Activated CD4-positive, alpha-beta T cell treated with anti-CD3 and anti-CD28 coated beads, Interleukin-2, amount 50 U/mL, for 1 hour (primary cell): ENCODE measurements around the gene SIX5.
A peak's percentile ranks its signal among the peaks of the same experiment; 100 is the strongest.

Experiments
- DNase-seq: peaks from one replicate; pipeline ENCODE4 v3.0.0-alpha.2; 2020

SIX5 gene

DNA sequence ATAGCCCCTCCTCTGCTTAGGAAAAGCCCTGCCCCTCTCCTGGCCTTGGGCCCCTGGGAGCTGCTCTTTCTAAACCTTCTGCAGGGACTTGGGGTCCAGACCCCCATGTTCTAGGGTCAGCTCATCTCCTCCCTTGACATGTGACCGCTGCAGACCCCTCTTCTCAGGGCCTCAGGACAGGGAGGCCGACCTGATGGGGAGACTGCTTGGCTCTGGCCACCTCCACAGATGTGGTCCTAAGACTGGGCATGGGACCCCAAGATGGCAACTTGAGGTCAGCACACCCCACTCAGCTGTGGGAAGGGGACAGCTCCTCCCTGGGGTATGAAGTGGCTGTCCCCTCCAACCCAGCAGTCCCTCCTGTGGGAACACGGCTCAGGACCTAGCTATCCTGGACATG, 3.9 kb upstream of the SIX5 start:
- DNase-seq = no peak

DNA sequence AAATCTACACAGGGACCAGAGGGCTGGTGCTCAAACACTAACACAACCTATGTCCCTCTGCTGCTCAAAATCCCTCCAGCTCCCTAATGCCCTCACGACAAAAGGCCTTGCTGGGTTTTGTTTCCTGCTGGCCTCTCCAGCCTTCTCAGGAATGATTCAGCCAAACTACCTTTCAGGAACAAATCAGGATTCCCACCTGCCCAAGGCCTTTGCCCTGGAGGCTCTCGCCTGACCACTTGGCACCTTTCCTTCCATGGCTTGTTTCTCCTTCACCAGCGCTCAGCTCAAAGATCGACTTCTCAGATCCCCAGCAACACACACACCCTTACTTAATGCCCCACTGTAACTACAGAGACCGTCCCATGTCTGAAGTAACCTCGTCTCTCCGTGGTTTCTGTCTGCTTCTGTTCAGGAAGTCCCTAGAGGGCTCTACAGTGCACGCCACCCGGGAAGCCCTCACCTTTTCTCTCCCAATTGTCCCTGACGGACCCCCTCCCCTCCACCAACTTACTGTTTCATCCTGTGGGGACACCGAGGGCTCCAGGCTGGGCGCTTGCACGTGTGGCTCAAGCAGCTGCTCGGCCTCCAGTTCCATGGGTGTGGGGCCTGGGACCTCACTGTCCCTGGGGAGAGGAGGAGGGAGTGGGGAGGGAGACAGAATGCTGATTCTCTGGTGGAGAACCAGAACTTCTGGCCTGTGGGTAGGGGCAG, 3.2 kb upstream of the SIX5 start:
- DNase-seq = no peak

DNA sequence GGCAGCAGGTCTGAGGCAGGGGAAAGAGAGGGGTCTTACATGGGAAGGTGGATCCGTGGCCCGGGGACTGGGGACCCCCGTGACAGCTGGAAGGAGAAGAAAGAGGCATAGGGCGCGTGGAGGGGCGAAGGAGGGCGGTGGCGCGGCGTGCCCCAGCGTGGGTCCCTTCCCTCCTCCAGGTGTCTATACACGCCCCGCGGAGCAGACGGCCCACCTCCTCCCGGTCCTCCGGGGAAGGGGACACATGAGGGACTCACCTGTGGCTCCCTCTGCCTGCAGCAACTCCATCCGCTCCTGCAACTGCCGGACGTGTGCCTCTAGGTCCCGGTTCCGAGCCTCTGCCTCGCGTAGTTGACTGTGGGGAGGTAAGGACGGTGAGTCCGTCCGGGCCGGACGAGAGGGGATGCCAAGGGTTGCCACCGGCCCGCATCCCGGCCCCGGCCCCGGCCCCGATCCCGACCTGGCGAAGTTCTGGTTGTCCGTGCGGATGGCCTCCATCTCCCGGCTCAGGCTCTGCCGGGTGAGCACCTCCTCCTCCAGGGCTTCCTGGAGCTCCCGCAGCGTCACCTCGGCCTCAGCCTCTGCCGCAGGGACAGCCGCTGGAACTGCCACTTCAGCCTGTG, 2.4 kb upstream of the SIX5 start:
- no peak for DNase-seq

DNA sequence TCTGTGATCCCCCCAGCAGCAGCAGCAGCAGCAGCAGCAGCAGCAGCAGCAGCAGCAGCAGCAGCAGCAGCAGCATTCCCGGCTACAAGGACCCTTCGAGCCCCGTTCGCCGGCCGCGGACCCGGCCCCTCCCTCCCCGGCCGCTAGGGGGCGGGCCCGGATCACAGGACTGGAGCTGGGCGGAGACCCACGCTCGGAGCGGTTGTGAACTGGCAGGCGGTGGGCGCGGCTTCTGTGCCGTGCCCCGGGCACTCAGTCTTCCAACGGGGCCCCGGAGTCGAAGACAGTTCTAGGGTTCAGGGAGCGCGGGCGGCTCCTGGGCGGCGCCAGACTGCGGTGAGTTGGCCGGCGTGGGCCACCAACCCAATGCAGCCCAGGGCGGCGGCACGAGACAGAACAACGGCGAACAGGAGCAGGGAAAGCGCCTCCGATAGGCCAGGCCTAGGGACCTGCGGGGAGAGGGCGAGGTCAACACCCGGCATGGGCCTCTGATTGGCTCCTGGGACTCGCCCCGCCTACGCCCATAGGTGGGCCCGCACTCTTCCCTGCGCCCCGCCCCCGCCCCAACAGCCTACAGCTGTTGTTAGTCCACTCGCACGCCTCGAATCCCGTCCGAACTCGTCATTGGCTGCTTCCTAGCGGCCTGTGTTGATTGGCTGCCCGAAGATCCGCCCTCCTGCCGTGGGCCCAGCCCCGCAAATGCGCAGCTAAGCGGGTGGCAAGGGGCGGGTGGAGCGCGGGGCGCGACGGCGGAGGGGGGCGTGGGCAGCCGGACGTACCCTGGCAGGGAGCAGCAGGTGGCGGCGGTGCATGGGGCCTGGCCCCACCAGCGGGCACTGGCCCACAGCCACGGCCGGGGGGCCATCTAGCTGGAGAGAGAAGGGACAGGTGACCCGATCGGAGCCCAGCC, 1.4 kb upstream of the SIX5 start:
- DNase-seq = peak; percentile 88

DNA sequence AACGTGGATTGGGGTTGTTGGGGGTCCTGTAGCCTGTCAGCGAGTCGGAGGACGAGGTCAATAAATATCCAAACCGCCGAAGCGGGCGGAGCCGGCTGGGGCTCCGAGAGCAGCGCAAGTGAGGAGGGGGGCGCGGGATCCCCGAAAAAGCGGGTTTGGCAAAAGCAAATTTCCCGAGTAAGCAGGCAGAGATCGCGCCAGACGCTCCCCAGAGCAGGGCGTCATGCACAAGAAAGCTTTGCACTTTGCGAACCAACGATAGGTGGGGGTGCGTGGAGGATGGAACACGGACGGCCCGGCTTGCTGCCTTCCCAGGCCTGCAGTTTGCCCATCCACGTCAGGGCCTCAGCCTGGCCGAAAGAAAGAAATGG, 754 bp upstream of the SIX5 start:
- peak; percentile 53 for DNase-seq

DNA sequence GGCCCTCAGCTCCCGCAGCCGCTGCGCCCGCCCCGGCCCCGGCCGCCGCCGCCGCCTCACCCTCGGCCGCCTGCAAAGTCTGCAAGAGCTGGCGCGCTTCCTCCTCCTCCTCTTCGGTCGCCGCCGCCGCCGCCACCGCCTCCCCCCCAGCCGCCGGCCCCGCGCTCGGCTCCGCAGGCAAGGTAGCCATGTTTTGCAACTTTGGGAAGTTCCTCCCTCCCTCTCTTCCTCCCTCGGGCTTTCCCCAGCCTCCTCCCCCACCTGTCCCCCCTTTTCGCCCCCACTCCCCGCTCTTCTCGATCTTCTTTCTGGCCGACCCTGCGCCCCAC, 433 bp downstream of the SIX5 start:
- DNase-seq = peak; percentile 28

DNA sequence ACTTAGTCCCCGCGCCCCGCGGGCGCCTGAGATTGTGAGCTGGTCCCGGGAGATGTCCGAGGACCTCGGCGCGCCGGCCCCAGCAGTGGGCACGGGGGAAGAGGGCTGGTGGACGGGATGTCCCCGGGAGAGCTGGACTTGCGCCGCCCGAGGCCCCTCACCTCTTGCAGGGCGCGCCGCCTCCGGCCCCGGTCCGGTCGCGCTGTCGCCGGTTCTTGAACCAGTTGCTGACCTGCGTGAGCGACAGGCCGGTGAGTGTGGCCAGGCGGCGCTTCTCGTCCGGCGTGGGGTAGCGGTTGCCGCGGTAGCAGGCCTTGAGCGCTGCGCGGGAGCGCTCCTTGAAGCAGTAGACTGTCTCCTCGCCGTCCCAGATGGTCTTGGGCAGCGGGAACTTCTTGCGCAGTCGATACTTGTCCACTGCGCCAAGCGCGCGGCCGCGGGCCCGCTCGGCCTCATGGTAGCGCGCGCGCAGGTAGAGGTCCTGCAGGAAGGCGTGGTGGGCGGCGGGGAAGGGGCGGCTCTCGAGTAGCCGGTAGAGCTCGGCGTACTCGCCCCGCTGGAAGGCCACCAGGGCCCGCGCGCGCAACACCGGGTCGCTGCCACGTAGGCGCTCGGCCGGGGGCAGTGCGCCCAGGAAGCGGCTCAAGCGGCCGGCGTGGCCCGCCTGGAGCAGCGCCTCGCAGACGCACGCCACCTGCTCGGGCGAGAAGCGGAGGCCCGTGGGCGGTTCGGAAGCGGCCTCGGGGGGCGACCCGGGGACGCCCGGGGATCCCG, 984 bp downstream of the SIX5 start:
- no peak for DNase-seq

DNA sequence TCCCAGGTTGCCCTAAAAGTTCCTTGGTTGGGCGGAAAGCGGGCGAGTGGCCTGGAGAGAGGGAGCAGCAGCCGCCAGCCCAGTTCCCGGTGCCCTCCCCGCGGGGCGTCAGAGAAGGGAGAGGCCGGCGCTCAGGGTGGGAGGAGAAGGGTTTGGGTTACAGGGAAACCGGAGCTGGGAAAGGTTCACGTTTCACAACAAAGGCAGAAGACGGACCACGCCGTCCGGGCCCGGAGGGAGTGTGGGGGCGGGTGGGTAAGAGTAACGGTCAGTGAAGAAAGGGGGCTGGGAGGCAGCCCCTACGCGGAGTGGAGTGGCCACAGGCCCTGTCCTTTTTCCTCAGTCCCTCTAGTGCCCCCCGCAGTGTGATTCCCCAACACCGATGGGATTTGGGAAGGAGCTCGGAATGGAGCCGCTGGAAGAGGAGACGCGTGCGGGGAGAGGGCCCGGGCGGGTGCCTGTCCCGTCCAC, 1.6 kb downstream of the SIX5 start:
- no peak for DNase-seq

DNA sequence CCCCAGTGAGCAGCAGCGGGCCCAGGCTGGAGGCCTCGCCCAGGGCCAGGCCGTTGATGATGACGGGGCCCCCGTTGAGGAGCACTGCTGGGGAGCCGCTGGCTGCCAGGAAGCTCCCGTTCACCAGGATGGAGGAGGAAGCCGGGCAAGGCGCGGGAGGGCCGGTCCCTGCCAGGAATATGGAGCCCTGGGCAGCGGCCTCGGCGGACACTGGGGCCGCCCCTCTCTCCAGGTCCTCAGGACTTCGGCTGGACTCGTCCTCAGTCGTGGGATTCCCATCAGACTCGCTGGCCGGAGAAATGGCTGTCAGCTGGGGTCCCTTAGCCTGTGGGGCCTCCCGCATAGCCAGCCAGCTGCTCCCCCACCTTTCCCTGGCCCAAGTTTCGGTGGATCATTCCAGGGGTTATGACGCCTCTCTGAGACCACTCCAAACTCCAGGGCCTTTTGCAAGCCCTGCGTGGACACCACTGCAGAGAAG, 2.1 kb downstream of the SIX5 start:
- DNase-seq = no peak

DNA sequence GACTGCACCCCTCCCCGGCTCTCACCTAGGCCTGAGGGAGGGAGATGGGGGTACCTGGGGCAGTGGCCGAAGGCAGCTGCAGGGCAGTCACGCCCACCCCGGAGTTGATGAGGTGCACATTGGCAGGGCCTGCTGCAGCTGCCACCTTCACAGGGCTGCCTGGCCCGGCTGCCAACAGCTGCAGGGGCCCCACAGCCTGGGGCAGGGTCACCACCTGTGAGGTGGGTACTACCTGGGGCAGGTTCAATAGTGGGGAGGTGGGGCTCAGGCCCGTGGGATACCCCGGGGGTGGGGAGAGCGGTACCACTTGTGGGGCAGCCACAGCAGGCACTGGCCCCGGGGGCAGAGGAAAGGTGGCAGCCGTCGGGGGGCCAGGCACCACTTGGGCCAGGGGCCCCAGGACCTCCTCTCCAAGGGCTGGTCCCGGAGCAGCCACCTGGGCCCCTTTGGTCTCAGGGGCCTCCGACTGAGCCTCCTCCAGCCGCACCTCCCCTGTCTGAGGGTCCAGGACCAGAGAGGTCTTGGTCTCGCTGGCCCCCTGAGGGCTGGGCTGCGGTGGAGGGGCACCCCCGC, 2.7 kb downstream of the SIX5 start:
- no peak for DNase-seq

DNA sequence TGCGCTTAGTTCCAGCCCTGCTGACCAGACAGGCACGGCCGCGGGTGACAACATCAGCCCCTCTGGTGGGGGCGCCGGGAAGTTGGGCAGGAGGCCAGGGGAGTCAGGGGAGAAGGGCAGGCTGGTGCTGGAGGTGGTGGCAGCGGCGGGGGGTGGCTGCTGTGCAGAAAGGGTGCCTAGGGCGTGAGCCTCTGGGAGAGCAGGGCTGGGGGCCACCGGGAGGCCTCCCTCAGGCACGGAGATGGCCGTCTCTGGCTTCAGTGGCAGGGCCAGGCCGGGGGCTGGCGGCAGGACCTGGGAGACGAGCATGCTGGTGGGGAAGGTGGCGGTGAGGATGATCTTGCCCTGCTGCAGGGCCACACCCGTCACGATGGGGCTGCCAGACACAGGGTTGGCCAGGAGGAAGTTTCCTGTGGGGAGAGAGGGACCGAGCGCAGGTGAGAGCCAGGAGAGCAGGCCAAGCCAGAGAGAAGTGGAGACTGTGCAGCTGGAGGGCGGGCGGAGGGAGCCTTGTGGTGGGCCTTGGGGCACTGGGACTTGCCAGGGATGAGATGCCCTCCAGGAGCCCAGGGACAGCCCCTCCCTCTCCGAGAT, 3.3 kb downstream of the SIX5 start:
- no peak for DNase-seq

DNA sequence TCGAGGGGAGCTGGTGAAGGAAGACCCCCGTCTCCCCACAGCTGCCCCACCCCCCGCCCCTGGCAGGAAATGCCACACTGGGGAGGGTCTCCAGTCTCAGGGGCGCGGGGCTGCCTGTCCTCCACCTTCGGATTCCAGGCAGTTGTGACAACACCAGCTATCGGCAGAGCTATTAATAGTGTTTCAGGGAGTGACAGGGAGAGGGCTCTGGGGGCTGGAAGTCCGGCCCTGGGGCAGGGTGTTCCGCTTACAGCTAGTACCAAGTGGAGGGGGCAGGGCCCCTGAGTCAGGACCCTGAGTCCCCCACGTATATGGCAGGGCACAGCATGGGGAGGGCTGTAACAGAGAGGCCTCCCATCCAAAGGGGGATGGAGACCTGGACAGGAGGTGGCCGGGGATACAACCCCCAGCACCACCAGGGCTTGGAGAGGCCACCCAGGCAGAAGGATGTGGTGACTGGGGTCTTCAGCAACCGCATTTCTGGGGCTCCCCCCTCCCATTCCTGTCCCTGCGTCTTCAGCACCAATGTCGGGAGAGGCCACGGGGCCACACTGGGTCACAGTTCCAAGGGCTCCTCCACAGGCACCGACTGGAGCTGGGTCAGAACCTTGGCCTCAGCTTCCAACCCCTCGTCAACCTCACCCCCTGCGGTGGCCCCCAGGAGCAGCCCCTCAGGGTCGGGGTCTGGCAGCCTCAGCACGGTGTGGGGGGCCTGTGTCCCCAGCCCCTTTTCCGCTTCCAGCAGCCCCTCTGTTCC, 3.9 kb downstream of the SIX5 start:
- no peak for DNase-seq

DNA sequence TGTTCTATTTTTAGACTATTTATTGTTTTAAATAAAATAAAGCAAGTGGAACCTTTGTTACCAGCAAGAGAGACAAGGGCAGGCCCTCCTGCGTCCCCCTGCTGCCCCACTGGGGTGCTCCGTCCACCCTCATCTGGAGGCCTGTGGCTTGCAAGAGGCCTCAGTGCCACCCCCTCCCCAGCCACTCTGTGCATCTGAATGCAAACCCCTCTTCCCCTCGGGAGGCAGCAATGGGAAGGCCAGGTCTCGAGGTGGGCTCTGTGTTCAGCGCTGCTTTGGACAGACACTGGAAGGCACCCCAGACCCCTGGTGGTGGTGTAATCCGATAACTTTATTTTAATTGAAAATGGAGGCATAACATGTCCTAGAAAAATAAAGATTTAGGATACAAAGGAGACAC, 4.6 kb downstream of the SIX5 start:
- no peak for DNase-seq

DNA sequence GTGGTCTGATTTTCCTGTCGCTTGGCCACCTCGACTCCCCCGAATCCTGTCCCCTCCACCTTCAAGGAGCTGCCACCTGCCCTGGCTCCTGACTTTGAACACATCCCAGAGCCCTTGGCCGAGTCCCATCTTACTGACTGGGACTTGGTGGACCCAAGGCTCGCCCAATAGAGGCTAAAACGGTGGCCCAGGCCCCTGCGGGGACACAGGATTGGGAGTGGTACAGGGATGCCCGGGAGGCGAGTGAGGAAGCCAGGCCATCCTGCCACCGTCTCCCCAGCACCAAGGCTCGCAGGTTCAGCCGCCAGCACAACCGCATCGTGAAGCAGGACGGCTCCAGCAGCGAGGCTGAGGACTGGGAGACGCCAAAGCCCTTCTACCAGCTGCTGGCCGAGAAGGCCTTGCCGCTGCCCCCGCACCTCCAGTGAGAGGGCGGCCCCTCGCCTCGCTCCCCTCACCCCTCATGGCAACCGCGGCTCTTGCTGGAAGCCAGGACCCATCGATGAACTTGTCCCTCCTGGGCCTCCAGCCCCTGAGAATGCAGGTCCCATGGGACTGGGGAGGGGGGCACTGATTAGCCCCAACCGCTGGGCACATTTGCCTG, 5.3 kb downstream of the SIX5 start:
- DNase-seq = no peak

DNA sequence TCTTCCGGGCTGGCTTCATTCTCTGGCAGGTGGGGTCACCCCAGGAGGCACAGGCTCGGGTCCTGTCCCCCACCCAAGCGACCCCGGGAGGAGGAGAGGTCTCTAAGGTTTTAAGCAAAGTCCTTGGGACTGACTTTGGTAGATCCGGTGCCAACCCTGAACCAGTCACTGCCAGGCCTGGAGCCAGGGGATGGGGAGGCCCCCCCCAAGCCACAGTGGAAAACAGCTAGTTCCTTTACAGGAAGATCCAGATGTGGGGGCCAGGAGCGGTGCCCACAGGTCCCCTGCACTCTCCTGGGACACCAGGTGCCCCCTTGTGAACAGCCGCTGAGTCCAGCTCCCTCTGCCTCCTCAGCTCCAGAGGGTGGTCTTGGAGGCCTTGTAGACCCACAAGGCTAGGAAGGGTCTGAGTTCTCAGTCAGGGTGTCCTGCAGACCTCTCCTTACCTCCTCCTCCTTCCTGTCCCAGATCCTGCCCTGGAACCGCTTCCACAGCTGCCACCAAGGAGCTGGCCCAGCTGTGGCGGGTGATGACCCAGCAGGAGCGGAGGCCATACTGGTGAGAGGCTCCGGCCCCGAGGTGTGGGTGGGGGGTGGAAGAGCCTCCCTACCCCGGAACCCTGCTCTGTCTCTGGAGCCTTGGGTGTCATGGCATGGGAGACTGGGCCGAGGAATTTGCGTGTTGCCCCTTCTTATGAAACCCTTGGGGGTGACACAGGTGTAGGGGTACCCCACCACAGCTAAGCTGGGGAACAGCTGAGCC, 6.0 kb downstream of the SIX5 start:
- no peak for DNase-seq

DNA sequence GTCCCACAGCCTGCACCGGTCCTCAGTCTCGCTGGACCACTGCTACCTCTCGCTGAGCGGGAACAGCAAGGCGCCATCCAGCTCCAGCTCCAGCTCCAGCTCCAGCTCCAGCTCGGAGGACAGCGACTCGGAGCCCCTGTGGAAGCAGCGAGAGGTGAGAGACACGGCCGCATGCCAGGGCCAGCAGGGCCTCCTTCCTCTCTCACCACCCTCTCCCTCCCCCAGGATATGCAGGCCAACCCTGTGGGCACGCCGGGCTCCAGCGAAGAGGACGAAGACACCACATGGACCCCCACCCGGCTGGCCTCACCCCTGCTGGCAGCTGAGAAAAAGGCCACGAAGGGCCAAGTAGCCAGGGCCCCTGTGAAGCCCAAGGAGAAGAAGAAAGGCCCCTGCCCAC, 7.3 kb downstream of the SIX5 start:
- DNase-seq = no peak

DNA sequence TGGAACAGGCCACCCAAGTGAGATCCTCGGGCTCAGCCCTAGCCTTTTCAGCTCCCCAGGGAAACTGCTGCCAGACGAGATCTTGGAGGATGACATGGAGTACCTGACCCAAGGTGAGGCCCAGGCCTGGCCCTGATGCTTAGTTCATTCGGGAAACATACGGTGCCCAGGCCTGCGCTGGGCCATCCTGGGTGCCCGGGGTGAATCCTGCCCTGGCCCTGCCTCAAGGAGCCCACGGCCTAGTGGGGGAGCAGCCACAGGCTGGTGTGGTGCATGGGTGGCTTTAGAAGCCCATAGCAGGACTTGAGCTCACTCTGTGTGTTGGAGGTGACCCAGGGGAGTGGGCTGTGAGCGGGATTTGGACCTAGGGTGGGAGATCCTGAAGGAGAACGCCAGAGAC, 10.1 kb downstream of the SIX5 start:
- DNase-seq = no peak

DNA sequence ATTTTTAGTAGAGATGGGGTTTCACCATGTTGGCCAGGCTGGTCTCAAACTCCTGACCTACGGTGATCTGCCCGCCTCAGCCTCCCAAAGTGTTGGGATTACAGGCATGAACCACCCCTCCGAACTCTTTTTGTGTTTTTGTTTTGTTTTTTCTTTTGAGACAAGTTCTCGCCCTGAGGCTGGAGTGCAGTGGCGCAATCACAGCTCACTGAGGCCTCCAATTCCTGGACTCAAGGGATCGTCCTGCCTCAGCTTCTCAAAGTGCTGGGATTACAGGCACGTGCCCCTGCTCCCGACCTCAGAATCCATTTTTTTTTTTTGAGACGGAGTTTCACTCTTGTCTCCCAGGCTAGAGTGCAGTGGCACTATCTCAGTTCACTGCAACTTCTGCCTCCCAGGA, 11.4 kb downstream of the SIX5 start:
- no peak for DNase-seq

DNA sequence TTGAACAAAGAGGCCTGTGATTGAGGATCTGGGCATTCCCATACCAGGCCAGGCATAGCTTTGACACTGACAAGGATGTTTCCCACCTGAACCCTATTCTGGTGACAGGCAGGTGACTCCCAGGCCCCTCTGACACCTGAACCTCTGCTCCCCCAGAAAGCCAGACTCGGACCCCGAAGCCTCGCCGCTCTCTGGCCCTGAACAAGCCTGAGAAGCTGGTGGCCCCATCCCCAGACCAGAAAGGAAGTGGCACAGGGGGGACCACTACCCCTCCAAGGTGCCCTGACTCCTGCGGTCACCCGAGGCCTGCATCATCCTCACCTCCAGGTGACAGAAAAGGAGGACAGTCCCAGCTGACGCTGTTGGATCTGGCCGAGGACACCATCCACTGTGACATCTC, 14.7 kb downstream of the SIX5 start:
- DNase-seq = no peak

DNA sequence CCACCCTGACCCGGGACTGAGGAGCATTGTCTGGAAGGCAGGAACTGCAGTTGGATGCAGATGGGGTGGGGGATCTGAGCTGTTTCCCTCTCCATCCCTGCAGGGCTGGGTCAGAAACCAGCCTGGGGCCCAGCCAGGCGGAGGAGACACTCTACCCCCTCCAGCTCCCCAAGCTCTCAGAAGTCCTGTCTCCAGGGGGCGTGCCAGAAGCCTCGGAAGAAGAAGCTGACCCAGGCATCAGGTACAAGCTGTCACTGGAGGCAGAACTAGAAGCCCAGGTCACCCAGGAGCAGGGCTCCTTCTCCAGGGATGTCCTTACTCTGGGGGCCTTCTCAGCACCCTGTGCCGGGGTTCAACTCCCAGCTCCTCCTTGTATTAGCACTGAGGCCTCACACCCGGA, 15.5 kb downstream of the SIX5 start:
- no peak for DNase-seq
